ENCODE measurements around the gene MUC4.
A peak's percentile ranks its signal among the peaks of the same experiment; 100 is the strongest.
"Not testable (repeated sequence)": the region's sequence is repeated elsewhere in the genome, so short reads cannot be mapped to it uniquely, and the experiment has no call there.

The MUC4 gene

DNA sequence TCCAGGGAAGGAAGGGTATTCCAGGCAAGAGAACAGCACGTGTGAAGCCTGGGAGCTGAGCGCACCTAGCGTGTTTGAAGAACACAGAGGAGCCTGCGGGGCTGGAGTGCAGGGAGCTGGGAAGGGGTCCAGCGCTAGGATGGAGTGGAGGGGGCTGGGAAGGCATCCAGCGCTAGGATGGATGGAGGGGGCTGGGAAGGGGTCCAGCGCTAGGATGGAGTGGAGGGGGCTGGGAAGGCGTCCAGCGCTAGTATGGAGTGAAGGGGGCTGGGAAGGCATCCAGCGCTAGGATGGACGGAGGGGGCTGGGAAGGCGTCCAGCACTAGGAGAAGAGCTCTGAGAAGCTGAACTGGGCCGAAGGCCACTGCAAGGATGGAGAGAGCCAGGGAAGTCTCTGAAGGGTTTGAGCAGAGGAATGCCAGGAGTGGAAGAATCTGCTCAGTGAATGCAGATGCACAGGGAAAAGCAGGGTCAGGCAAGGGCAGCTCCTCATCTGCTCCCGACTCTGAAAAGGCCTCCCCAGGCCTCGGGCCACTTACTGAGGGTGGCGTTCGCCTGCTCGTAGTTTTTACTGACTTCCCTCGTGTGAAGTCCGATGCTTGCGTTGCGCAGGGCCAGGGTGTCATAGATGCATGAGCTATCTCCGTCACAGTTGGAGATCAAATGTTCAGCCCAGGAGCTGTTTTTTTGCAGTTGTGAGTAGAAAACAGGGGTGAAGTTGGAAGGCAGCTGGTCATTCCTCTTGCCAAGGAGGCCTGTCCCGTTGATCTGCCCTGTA, 51.2 kb downstream of the MUC4 start:
- peak; percentile 94 for DNase-seq

DNA sequence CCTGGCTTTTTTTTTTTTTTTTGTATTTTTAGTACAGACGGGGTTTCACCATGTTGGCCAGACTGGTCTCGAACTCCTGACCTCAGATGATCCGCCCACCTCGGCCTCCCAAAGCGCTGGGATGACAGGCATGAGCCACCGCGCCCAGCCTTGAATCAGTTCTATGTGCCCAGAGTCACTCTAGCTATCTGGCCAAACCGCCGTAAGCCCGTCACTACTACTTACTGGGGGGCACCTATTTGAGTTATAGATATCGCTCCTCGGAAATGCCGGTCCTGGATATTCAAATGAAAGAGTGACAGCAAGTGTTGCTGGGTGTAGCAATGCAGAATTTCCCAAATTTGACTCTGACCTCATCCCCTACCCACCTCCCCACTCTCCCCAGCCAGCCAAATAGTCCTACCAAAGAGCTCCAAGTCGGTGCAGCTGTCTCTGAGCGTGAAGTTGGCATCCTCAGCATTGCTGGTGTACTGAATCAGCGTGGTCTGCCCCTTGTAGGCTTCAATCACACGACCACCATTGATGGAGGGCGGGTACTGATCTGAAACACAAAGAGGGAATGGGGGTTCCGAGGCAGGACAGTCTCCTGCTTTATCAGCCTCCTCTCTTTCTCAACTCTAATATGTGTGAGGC, 52.9 kb downstream of the MUC4 start:
- peak; percentile 35 for DNase-seq

- no peak for DNase-seq
Measured at GRCh38 chr3:195757827-195758226, 53.9 kb downstream of the MUC4 start.

DNA sequence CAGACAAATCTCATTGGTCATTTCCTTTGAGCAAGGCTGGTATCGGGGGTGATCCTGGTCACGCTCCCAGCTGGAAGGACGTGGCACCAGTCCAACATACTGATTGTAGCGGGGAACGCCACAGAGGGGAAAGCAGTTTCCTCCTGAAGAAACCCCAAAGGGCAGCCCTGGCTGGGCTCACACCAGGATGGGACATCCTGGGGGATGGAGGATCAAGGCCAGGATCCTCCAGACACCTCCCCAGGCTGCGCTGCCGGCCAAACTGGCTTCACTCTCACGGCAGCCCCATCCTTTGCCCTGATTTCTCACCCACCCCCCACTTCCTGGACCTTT, 54.3 kb downstream of the MUC4 start:
- DNase-seq = no peak

DNA sequence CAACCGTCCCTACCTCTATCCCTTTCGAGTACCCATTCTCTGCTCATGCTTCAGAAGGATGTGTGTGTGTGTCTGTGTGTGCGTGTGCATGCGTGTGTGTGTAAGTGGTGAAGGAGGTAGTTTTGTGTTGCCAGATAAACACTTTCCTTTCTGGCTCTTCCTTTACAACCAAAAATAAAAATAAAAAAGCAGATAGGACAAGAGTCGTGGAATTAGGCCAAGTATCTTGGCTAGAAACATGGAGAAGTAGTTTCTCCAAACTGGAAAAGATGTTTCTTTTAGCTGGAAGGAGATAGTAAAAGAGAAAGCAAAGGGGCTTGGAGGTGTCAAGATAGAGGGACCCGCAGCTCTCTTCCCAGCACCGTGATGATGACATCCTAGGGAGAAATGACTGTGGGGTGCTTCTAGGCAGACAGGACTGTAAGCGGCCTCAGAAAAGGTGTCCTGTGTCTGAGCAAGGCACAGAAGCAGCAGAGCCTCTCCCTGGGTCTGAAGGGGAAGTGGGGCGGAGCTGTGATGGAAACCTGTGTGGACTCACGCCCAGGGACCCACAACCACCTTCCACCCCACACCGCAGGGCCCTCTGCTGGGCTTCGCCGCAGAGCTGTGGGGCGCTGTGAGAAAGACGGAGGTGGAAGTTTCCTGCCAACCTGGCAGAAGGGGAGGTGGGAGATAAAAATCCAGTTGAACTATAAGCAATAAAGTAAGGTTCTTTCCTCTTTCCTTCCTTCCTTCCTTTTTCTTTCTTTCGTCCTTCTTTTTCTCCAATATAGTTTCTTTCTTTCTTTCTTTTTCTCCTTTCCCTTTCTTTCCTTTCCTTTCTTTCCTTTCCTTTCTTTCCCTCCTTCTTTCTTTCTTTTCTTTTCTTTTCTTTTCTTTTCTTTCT, 55.7 kb downstream of the MUC4 start:
- no peak for DNase-seq

GRCh38 chr3:195755391-195755790, 56.3 kb downstream of the MUC4 start:
- no peak for DNase-seq

DNA sequence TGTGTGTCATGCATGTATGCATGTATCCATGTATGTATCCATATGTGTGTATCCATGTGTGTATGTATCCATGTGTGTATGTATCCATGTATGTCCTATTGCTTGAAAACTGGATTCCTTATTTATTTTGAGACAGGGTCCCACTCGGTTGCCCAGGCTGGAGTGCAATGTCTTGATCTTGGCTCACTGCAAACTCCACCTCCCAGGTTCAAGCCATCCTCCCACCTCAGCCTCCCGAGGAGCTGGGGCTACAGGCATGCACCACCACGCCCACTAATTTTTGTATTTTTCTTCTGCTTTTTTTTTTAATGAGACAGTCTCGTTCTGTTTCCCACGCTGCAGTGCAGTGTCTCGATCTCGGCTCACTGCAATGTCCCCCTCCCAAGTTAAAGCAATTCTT, 56.8 kb downstream of the MUC4 start:
- DNase-seq = no peak

- no peak for DNase-seq
Measured at GRCh38 chr3:195754141-195754540, 57.6 kb downstream of the MUC4 start.

GRCh38 chr3:195753581-195753980, 58.1 kb downstream of the MUC4 start:
- no peak for DNase-seq

DNA sequence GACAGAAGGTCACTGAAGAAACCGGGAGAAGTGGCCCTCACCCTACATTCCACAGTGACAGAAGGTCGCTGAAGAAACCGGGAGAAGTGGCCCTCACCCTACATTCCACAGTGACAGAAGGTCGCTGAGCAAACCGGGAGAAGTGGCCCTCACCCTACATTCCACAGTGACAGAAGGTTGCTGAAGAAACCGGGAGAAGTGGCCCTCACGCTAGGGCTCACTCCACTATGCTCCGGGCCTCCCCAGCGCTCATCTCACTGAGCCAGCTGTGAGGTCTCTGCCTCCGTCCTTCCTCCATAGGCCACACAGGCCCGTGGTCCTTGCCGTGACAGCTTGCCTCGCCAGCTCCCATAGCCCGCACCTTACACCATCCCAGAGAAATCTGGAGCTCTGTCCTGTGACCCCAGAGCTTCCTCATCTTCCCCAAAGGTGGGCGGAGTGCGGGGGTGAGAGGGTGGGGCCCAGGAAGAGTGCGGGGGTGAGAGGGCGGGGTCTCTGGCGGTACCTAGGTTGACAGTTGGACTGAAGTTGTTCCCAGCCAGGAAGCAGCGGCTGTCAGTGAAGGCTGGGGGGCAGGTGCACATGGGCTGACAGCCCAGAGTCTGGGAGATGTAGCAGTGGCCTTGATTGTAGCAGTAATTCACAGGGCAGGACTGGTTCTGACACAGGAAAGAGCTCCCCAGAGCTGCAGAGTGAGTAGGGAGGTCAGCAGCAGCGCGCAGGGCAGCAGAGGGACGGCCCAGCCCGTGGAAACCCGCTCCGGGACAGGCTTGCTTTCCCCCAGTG, 59.0 kb downstream of the MUC4 start:
- DNase-seq = no peak

DNA sequence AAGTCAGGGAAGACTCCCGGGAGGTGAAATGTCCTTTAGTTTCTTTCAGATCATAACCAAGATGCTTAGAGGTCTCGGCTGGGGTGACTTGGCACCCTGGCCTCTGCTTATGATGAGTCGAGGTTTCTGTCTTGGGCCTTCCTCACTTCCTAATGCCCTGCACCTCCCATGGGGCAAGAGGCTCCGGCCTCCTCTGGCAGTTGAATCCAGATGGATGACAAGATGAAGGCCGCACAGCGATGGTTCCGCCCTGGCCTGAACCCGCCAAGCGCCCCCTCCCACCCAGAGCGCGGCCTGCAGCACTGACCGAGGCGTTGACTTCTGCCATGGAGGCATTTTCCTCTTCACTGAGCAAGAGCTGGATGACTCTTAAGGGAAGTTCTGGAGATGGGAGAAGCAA, 59.7 kb downstream of the MUC4 start:
- no peak for DNase-seq

GRCh38 chr3:195751560-195751959, 60.2 kb downstream of the MUC4 start:
- DNase-seq = no peak

- DNase-seq = no peak
Measured at GRCh38 chr3:195750797-195751520, 60.8 kb downstream of the MUC4 start.

GRCh38 chr3:195749101-195749500, 62.6 kb downstream of the MUC4 start:
- DNase-seq = not testable (repeated sequence)

- no peak for DNase-seq
Measured at GRCh38 chr3:195748661-195749060, 63.1 kb downstream of the MUC4 start.

DNA sequence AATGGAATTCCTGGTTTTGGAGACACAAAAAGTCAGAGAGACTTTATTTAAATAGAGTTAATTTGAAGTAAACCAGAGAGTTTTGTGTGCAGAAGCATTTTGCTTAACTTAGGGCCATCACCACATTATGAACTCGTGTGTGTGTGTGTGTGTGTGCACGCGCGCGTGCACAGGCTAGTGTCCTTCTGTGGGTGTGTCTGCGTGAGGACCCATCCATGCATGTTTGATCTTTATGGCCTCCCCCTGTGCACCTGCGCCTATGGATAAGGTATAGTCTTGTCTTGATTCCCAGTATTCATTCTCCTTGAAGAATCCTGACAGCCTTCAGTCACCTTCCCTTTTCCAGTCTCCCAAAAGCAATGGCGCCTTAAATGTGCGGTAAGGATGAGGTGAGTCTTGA, 65.0 kb downstream of the MUC4 start:
- no peak for DNase-seq

DNA sequence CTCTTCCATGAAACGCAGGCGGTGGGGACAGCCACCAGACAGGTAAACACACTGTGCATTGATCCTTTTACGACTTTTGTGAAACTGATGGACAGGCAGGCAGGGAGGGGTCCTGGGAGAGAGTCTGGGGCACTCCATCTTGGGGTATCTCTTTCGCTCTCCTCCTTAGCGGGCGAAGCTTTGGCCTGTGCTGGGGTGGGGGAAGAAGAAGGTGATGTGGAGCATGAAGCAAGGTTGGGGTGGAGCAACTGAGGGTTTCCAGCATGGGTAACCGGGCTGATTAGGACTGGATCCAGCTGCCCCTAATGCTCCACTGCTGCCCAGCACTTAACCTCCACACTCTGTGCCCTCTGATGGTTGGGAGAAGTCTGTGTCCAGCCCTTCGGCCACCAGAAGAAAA, 65.4 kb downstream of the MUC4 start:
- DNase-seq = no peak

DNA sequence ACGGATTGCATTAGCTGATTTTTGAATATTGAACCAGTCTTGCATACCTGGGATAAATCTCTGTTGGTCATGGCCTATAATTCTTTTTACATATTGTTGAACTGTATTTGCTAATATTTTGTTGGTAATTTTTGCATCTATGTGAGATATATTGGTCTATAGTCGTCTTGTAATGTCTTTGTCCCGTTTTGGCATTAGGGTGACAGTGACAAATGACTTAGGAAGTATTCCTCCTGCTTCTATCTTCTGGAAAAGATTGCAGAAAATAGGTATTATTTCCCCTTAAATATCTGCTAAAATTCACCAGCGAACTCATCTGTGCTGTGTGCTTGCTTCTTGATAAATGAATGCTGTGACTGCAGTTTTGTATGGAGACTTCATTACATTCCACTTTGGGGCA, 67.3 kb downstream of the MUC4 start:
- no peak for DNase-seq

GRCh38 chr3:195739561-195740111, 72.1 kb downstream of the MUC4 start:
- DNase-seq = no peak

DNA sequence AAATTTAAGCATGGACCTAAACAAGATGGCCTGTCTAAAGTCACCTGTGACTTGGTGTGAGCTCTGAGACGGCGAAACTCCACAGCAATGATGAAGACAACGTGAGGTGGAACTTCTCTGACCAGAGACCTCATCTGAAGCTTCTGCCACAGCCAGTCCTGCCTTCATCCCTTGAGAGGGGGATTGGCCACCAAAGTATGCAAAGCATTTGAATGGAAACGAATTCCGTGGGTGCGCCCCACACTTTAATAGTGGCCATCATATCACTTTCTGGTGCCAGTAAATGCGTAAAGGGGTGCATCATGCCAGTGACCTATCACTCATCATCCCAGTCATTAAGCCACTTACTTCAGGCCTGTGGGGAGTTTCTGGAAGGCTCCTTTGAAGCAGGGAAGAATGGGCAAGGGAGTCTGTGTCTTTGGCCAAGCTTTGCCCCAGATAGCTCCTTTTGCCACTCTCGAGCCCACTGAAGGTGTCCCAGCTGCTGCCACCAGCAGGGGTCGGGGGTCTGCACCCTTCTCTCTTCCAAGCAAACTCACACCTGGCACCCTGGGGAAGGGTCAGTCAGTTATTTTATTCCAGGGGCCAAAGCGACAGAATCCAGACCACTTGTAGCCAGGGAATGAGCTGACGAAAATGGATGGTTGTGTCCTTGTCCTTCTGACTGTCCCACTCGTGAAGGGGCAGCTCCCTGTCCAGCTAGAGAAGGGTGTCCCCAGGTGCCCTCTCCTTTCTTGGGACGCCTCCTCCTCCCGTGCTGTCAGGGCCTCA, 73.3 kb downstream of the MUC4 start:
- no peak for DNase-seq

DNA sequence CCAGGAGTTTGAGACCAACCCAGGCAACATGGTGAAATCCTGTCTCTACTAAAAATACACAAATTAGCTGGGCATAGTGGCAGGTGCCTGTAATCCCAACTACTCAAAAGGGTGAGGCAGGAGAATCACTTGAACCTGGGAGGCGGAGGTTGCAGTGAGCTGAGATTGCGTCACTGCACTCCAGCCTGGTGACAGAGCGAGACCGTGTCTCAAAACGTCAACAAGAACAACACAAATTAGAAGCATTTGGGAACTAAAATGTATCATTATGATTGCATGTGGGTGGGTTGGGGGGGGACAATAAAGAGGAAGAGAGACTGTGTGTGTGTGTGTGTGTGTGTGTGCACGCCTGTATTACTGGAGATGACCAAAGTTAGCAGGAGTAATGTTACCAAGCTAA, 73.9 kb downstream of the MUC4 start:
- DNase-seq = not testable (repeated sequence)
